Loucy (cell line): ENCODE data around the gene ITPK1.

ENCODE experiments used
- H2AFZ ChIP-seq: fragments of 200-600 bp; sonication (generic); 2 replicates; pipeline ENCODE4 v1.6.0; 2016; ENCODE audit warnings: antibody characterized with exemption, mild to moderate bottlenecking, low read length, moderate library complexity
- H3F3A ChIP-seq: fragments of 200-600 bp; 2 replicates; pipeline ENCODE4 v1.6.0; 2016; ENCODE audit warnings: antibody characterized with exemption, low read depth, mild to moderate bottlenecking
- H3K27me3 ChIP-seq: fragments of 200-600 bp; sonication (generic); 2 replicates; pipeline ENCODE4 v1.6.1; 2014; ENCODE audit warnings: low read length, mild to moderate bottlenecking; ENCODE audit not compliant: insufficient read depth, poor library complexity, severe bottlenecking
- H3K36me3 ChIP-seq: fragments of 200-600 bp; sonication (generic); 2 replicates; pipeline ENCODE4 v1.6.1; 2016; ENCODE audit warnings: low read length; ENCODE audit not compliant: insufficient read depth
- H3K4me1 ChIP-seq: fragments of 200-600 bp; sonication (generic); 2 replicates; pipeline ENCODE4 v1.5.1; 2014; ENCODE audit warnings: low read length, mild to moderate bottlenecking; ENCODE audit not compliant: insufficient read depth, poor library complexity, severe bottlenecking
- H3K4me2 ChIP-seq: fragments of 200-600 bp; sonication (generic); 2 replicates; pipeline ENCODE4 v1.6.0; 2014; ENCODE audit warnings: antibody characterized with exemption, low read length, low read depth, mild to moderate bottlenecking; ENCODE audit not compliant: poor library complexity, severe bottlenecking
- H3K4me3 ChIP-seq: fragments of 200-600 bp; sonication (generic); 2 replicates; pipeline ENCODE4 v1.5.1; 2014; ENCODE audit warnings: low read length, mild to moderate bottlenecking, mixed read lengths; ENCODE audit not compliant: poor library complexity, severe bottlenecking
- H3K79me2 ChIP-seq: fragments of 200-600 bp; sonication (generic); 2 replicates; pipeline ENCODE4 v1.6.1; 2014; ENCODE audit warnings: low read length; ENCODE audit not compliant: insufficient read depth
- H3K9ac ChIP-seq: fragments of 200-600 bp; sonication (generic); 2 replicates; pipeline ENCODE4 v1.6.0; 2014; ENCODE audit warnings: mild to moderate bottlenecking, low read depth, low read length, moderate library complexity; ENCODE audit not compliant: poor library complexity, severe bottlenecking
- H3K9me2 ChIP-seq: fragments of 200-600 bp; sonication (generic); replicated peaks from 2 replicates; pipeline ENCODE4 v1.6.1; 2016; ENCODE audit warnings: low read depth, low read length, mixed read lengths
- H3K9me3 ChIP-seq: fragments of 200-600 bp; sonication (generic); 2 replicates; pipeline ENCODE4 v1.6.1; 2014; ENCODE audit warnings: mild to moderate bottlenecking, antibody characterized with exemption, low read length, low read depth; ENCODE audit not compliant: insufficient read depth
- H4K20me1 ChIP-seq: fragments of 200-600 bp; sonication (generic); 2 replicates; pipeline ENCODE4 v1.6.0; 2014; ENCODE audit warnings: antibody characterized with exemption, low read length, mild to moderate bottlenecking; ENCODE audit not compliant: insufficient read depth, poor library complexity, severe bottlenecking
- CTCF ChIP-seq: fragments of 200-600 bp; sonication (generic); conservative IDR thresholded peaks from 2 replicates; pipeline ENCODE4 v1.5.1; 2014; ENCODE audit warnings: mild to moderate bottlenecking, antibody characterized with exemption, low read length
- EZH2phosphoT487 ChIP-seq: fragments of 200-600 bp; IDR thresholded peaks from 2 replicates; pipeline ENCODE4 v1.6.1; 2018; ENCODE audit warnings: antibody characterized with exemption, mild to moderate bottlenecking, moderate library complexity, borderline replicate concordance

Gene ITPK1

DNA sequence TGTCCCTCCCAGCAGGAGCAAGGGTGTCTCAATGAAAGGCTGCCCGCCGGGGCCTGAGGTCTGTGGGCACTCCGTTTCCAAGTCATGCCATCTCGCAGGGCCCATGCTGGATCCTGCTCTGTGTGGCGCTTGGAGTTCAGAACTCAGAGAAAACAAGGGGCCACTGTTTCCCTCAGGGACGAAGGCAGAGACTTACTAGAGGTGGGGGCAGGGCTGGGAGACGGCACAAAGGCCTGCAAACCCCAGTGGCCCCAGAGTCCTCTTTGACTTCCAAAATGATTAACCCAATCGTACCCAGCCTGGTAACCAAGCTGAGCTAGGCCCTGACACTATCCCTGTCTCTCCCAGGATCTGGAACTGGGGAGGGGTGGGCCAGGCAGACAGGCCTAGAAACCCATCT, 95.8 kb downstream of the ITPK1 start:
- H3K36me3 ChIP-seq, result peaks cover 15% of the 10 kb centered on the region; the same call in 1 of the 2 replicates
- no peak overlapping the region for H3K9ac ChIP-seq
- no peaks in the 10 kb centered on the region for H3F3A ChIP-seq
- H3K79me2 ChIP-seq, result peaks cover 7% of the 10 kb centered on the region; the same call in 1 of the 2 replicates
- no peaks in the 10 kb centered on the region for H3K9me2 ChIP-seq
- H4K20me1 ChIP-seq, result no peaks in the 10 kb centered on the region
- no peaks in the 10 kb centered on the region for H3K9me3 ChIP-seq
- no peaks in the 10 kb centered on the region for H3K27me3 ChIP-seq
- no peak overlapping the region for H3K4me2 ChIP-seq
- peaks cover 5% of the 10 kb centered on the region for H3K4me1 ChIP-seq
- no peak overlapping the region for H2AFZ ChIP-seq
- no peak for TF ChIP-seq CTCF
- TF ChIP-seq EZH2phosphoT487, result no peak
- H3K4me3 ChIP-seq, result no peak overlapping the region

DNA sequence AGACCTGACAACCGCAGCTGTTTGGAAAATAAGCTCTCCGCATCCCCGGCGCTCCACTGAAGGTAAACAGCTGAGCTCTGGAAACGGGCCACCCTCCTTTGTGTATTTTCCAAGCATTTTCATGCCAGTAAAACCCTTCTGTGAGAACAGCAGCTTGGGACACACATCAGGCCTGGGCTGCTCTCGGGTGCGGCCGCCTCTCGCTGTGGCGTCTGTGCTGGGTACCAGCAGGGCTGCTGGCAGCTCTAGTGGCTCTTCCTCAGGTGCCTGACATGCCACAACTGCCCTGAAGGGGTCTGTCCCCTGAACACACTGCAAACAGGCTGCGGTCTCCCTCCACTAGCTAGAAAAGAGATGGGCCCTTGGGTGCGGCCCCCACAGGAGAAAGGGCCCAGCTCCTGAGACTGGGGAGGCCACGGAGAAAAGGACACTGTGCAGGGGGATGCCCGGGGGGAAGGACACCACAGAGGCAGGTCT, 96.3 kb downstream of the ITPK1 start:
- peaks cover 21% of the 10 kb centered on the region; the same call in 1 of the 2 replicates for H3K36me3 ChIP-seq
- H3K79me2 ChIP-seq, result peaks cover 7% of the 10 kb centered on the region; the same call in 1 of the 2 replicates
- H2AFZ ChIP-seq, result no peak overlapping the region
- no peaks in the 10 kb centered on the region for H3K9me3 ChIP-seq
- H3K4me2 ChIP-seq, result no peak overlapping the region
- H3K27me3 ChIP-seq, result no peaks in the 10 kb centered on the region
- H3K4me3 ChIP-seq, result no peak overlapping the region
- H3F3A ChIP-seq, result no peaks in the 10 kb centered on the region
- H3K9me2 ChIP-seq, result no peaks in the 10 kb centered on the region
- no peak for TF ChIP-seq EZH2phosphoT487
- TF ChIP-seq CTCF, result no peak
- H3K4me1 ChIP-seq, result peaks cover 5% of the 10 kb centered on the region
- no peaks in the 10 kb centered on the region for H4K20me1 ChIP-seq
- no peak overlapping the region for H3K9ac ChIP-seq

DNA sequence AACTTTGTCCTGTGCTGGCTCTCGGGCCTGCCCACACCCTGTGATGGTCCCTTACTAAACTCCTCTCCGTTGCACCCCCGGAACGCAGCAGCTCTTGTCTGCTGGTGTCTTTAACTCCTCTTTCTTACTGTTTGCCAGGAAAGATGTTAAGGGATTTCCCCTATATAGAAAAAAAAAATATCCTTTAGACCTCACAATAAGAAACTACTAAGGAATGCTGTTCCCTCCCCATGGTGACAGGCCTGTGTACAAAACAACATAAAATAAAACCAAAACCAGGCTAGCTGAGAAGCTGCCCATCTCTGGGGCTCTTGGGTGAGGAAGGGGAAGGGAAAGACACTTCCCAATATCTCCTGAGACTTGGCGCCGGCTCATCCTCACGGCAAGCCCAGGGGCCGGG, 97.4 kb downstream of the ITPK1 start:
- no peak overlapping the region for H2AFZ ChIP-seq
- H3F3A ChIP-seq, result no peaks in the 10 kb centered on the region
- TF ChIP-seq EZH2phosphoT487, result no peak
- no peak for TF ChIP-seq CTCF
- no peak overlapping the region for H3K9ac ChIP-seq
- no peaks in the 10 kb centered on the region for H3K9me2 ChIP-seq
- peaks cover 7% of the 10 kb centered on the region; the same call in 1 of the 2 replicates for H3K79me2 ChIP-seq
- peaks cover 8% of the 10 kb centered on the region for H3K4me1 ChIP-seq
- no peak overlapping the region for H3K4me3 ChIP-seq
- no peak overlapping the region for H3K4me2 ChIP-seq
- H3K36me3 ChIP-seq, result peaks cover 24% of the 10 kb centered on the region; the same call in 1 of the 2 replicates
- no peaks in the 10 kb centered on the region for H3K9me3 ChIP-seq
- no peaks in the 10 kb centered on the region for H4K20me1 ChIP-seq
- H3K27me3 ChIP-seq, result no peaks in the 10 kb centered on the region
